ENCODE results near the gene CNIH4. TPM values are rescaled to one million over a fixed set of nuclear protein-coding genes. Genes with fewer than 3 reads are reported as not detected.
"Not testable (repeated sequence)": the region's sequence is repeated elsewhere in the genome, so short reads cannot be mapped to it uniquely, and the experiment has no call there.

The CNIH4 gene
- 10 to 100 TPM; 42.3 to 43.1 TPM for total RNA-seq

DNA sequence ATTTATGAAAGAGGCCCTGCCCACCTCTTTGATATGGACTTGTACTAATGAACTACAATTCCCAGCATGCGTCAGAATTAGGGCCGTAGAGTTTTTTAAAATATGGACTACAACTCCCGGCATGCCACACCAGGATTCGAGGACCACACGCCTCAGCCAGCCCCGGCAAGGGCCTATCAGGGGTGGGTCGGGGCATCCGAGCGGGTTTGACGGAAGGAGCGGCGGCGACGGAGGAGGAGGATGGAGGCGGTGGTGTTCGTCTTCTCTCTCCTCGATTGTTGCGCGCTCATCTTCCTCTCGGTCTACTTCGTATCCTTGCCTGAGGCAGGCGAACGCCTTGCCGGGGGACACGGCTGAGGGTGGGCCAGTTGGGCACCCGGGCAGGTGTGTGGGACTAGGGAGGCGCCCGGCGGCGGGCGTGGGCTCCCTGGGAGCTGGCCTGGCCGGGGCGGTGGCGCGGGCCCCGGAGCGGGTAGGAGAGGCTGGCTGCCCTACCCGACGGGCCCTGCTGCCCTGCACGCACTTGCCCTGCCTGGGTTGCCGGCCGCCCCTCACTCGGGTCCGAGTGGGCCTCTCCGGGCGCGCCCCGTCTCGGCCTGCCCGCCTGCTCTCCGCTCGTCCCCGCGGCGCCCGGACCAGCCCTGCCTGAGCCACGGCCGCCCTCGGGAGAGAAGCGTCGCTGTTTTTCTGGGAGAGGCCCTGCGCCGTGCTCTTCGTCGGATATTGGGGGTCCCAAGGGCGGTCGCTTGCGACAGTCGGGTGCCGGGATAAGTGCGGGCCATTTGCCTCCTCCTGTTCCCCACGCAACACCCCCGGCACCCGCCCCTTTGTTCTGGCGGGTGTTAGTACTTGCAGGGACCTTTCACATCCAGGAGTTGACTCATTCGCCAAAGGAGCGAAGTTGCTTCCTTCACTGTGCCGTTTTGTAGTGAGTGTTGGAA lies at the start of gene CNIH4:
Gene CNIH4, plus strand, starts transcription at position 195 of the 941 bp plus-strand sequence. Its CDS starts 46 bp downstream, at position 241.
- Mint-ChIP-seq H3K27ac (peak within 1 kb of the TSS; percentile 86), H3K9me3 (no peaks in the 10 kb centered on the region), H3K36me3 (peaks cover 12% of the 10 kb centered on the region), H3K4me1 (peaks cover 34% of the 10 kb centered on the region), H3K27me3 (no peaks in the 10 kb centered on the region), H3K4me3 (peak within 1 kb of the TSS; percentile 88)
- DNase-seq: peak; percentile 88
- POLR2A ChIA-PET: interaction anchor here (0.6 to 3.1 kb wide), 11 partner anchors 8 to 243 kb away, joined by 3 to 28 read pairs (median 4); partner anchors contain the start of genes FBXO28 and WDR26
- peak; percentile 99 for ATAC-seq (ENCODE audit: low read depth)

DNA sequence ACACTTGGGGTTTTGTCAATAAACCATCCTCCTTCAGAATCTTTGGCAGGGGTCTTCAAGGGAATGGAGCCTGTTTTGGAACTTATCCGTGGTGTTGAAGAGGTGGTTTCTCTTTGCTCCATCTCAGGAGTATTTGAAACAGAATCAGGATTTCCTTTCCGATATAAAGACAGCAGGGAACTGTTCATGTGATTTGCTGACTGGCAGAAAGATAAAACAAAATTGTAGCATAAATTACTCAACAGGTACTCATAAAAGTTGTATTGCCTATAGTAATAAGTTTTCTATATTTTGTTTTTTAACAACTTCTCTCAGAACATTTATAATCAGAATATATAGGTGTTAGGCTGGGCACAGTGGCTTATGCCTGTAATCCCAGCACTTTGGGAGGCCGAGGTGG lies 48.6 kb upstream of the CNIH4 start:
- no peak overlapping the region for H3K27ac Mint-ChIP-seq
- DNase-seq: no peak
- H3K27me3 Mint-ChIP-seq: no peaks in the 10 kb centered on the region
- ATAC-seq (ENCODE audit: low read depth): no peak
- H3K4me3 Mint-ChIP-seq: no peak overlapping the region
- no peaks in the 10 kb centered on the region for H3K4me1 Mint-ChIP-seq
- POLR2A ChIA-PET: no interaction called here
- peaks cover 30% of the 10 kb centered on the region for H3K36me3 Mint-ChIP-seq
- no peaks in the 10 kb centered on the region for H3K9me3 Mint-ChIP-seq

DNA sequence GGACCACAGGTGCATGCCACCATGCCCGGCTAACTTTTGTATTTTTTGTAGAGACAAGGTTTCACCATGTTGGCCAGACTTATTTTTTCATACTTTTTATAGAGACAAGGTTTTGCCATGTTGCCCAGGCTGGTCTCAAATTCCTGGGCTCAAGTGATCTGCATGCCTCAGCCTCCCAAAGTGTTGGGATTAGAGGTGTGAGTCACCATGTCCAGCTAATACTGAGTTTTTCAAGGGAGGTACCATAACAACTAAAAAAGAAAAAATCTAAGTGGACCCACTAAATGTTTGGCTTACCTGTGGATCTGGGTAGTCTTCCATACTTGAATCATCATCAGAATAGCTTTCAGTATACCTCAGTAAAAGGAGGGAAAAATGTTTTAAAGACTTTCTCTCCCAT lies 45.2 kb upstream of the CNIH4 start:
- H3K4me3 Mint-ChIP-seq; H3K9me3 Mint-ChIP-seq; DNase-seq; H3K4me1 Mint-ChIP-seq; H3K27ac Mint-ChIP-seq; H3K27me3 Mint-ChIP-seq; POLR2A ChIA-PET; ATAC-seq (ENCODE audit: low read depth): not testable (repeated sequence)
- H3K36me3 Mint-ChIP-seq: peaks cover 27% of the 10 kb centered on the region

DNA sequence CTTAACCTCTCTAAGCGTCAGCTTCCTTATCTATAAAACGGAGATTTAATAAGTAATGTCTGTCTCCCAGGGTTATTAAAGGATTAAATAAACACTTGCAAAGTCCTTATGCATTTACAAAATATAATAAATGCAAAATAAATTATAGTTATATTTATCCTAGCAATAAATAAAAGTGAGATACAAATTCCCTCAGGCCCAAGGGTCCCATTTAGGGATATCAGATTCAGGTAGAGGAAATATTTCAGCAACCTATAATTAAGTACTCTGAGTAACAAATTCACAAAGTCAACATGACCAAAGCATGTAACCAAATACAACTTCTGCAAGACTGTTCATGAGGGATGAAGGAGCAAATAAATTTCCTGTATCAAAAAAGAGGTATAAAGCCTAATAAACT lies 44.7 kb upstream of the CNIH4 start:
- DNase-seq (no peak), ATAC-seq (ENCODE audit: low read depth) (no peak)
- peaks cover 29% of the 10 kb centered on the region for H3K36me3 Mint-ChIP-seq
- POLR2A ChIA-PET: no interaction called here
- H3K4me3 Mint-ChIP-seq: no peak overlapping the region
- no peak overlapping the region for H3K27ac Mint-ChIP-seq
- H3K27me3 Mint-ChIP-seq: no peaks in the 10 kb centered on the region
- H3K9me3 Mint-ChIP-seq: no peaks in the 10 kb centered on the region
- H3K4me1 Mint-ChIP-seq: no peaks in the 10 kb centered on the region

DNA sequence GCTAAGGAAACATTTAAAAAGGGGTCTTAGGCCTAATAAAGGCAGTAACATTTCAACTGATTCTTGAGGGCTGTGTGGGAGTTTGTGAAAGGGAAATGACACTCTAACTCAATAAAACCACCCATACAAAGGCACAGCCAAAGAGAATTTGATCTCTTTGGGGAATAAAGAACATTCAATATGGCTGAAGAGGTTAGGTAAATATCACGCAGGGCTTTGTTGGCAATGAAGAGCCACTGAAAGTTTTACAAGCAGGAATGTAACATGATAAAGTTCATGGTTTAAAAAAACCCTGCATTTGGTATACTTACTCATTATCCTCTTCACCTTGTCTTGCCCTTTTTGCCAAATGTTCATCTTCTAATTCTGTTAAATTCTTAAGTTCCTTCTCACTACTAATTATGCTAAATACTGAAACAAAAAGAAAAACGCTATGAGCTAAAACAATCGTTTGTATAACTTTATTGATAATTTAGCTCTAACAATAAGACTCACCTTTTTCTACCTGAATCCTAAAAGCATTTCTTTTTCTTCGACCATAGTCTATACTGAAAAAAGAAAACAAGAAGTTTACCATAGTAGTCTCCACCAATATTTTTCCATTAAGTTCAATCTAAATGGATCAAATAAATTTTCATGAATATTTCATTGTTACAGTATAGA lies 39.2 kb upstream of the CNIH4 start:
- no peak overlapping the region for H3K27ac Mint-ChIP-seq
- DNase-seq (no peak), ATAC-seq (ENCODE audit: low read depth) (no peak)
- POLR2A ChIA-PET: interaction anchor here (0.6 kb wide), 1 partner anchor 34 kb away, joined by 3 read pairs; no protein-coding TSS in a partner anchor
- H3K9me3 Mint-ChIP-seq: no peaks in the 10 kb centered on the region
- peaks cover 24% of the 10 kb centered on the region for H3K36me3 Mint-ChIP-seq
- no peak overlapping the region for H3K4me3 Mint-ChIP-seq
- H3K4me1 Mint-ChIP-seq: no peaks in the 10 kb centered on the region
- no peaks in the 10 kb centered on the region for H3K27me3 Mint-ChIP-seq

DNA sequence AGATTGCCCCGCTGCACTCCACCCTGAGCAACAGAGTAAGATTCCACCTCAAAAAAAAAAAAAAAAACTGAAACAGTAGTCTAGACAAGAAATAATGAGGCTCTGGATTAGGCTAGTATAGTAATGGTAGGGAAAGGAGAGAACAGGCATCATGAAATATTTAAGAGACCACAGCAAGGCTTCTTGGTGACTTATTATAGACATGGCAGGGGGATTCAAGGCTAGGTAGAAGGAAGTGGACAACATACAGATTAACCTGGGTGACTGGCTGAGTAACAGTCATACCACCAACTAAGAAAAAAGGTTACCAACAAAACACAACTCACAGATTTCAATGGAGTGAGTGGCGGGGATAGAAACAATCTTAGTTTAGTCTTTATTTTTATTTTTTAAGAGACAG lies 35.0 kb upstream of the CNIH4 start:
- Mint-ChIP-seq H3K4me3 (no peak overlapping the region), H3K36me3 (peaks cover 18% of the 10 kb centered on the region), H3K4me1 (no peaks in the 10 kb centered on the region), H3K9me3 (no peaks in the 10 kb centered on the region), H3K27me3 (no peaks in the 10 kb centered on the region), H3K27ac (no peak overlapping the region)
- DNase-seq (no peak), ATAC-seq (ENCODE audit: low read depth) (no peak)
- POLR2A ChIA-PET: no interaction called here

DNA sequence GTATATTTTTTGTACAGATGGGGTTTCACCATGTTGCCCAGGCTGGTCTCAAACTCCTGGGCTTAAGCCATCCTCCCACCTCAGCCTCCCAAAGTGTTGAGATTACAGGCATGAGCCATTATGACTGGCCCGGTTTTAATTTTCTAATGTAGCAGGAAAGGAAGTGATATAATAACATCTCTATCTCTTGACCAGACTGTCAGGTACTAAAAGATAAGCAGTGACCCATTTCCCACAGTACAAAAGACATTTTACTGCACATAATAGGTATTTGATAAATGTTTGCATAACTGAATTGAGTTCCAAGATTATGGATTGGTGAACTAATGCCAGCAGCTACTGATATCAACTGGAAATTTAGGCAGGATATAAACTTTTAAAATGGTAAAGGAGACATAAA lies 30.7 kb upstream of the CNIH4 start:
- Mint-ChIP-seq H3K36me3 (peaks cover 15% of the 10 kb centered on the region), H3K4me3 (no peak overlapping the region), H3K27me3 (no peaks in the 10 kb centered on the region), H3K4me1 (peaks cover 20% of the 10 kb centered on the region), H3K27ac (no peak overlapping the region), H3K9me3 (no peaks in the 10 kb centered on the region)
- POLR2A ChIA-PET: no interaction called here
- DNase-seq (no peak), ATAC-seq (ENCODE audit: low read depth) (no peak)

DNA sequence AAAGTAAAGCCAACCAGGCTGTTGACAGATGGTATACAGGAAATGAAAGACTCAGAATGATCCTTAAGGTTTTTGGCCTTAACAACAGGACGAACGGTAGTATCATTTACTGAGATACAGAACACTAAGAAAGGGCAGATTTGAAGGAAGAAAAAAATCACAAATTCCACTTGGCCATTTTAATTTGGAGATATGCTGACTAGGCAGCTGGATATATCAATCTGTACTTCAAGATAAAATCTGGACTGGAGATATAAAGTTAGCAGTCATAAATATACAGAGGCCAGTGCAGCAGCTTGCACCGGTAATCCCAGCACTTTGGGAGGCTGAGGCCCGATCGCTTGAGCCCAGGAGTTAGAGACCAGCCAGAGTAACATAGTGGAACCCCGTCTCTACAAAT lies 28.0 kb upstream of the CNIH4 start:
- Mint-ChIP-seq H3K36me3 (peaks cover 7% of the 10 kb centered on the region), H3K4me3 (peak overlapping the region; percentile 69), H3K4me1 (peaks cover 32% of the 10 kb centered on the region), H3K27me3 (no peaks in the 10 kb centered on the region), H3K27ac (peak overlapping the region; percentile 56), H3K9me3 (no peaks in the 10 kb centered on the region)
- POLR2A ChIA-PET: no interaction called here
- ATAC-seq (ENCODE audit: low read depth) (no peak), DNase-seq (no peak)

DNA sequence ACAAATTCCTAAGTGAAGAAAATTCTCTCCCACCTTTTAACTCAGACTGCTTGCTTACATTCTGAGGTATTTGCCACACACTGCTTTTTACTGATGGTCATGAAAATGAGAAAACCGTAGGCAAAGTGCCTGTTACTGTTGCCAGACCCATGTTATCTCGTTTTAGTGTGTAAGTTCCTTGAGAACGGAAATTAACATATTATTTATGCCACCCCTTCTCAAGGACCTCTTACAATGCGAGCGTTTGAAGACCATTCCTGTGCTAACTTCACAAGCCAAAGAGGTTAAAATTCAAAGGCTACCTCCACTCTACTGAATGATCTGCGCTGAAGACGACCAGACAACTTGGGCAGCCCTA lies 27.2 kb upstream of the CNIH4 start:
- peaks cover 7% of the 10 kb centered on the region for H3K36me3 Mint-ChIP-seq
- H3K9me3 Mint-ChIP-seq: no peaks in the 10 kb centered on the region
- H3K4me1 Mint-ChIP-seq: peaks cover 39% of the 10 kb centered on the region
- peak overlapping the region; percentile 97 for H3K4me3 Mint-ChIP-seq
- POLR2A ChIA-PET: interaction anchor here (0.5 to 1.7 kb wide), 12 partner anchors 12 to 336 kb away, joined by 3 to 8 read pairs (median 3); partner anchors contain the start of genes DEGS1 and FBXO28
- peak overlapping the region; percentile 95 for H3K27ac Mint-ChIP-seq
- no peaks in the 10 kb centered on the region for H3K27me3 Mint-ChIP-seq
- no peak for DNase-seq
- no peak for ATAC-seq (ENCODE audit: low read depth)

DNA sequence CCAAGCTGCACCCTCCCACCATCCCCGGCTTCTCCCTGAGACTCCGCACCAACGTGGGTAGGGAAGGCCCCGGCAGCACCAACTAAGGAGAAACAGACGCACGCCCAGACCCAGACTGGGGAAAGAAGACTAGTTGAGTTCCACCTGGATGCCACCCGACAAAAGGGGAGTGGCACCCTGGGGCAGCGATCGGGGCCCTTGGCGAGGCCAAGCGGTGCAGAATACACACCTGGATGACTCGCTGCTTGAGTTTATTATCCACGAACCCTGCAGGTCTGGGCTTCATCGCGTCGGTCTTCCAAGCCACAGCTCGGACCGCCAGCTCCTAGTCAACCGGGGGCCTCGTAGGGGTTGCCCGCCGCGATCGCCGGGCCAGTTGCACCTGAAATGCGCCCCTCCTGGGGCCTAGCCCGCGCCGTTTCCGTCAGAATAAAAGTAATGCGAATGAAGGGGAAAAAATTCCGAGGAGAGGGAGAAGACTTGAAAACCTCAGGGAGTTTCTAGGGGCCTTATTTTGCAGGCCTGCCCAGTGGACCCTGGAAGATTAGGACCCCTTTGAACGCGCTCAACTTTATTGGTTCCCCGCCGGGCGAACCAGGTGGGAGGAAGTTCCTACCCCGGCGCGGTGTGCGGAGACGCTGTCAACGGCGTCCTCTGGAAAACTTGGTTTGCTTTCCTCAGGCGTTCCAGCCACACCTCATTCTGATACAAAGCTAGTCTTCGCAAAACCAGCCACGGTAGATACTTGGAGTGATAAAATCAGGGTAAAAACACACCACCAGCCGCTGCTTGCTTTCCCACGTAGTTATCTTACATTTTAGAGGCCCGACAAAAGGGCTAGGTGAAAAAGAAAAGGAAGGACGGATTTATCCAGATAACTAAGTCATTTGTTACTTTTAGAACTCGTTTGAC lies 26.6 kb upstream of the CNIH4 start, which contains the start of gene NVL:
Gene NVL, minus strand, starts transcription at position 331 of the 912 bp plus-strand sequence. Its CDS starts 45 bp downstream, at position 286.
- Mint-ChIP-seq H3K4me1 (peaks cover 41% of the 10 kb centered on the region), H3K27ac (peak within 1 kb of the TSS; percentile 95), H3K4me3 (peak within 1 kb of the TSS; percentile 97), H3K36me3 (peaks cover 4% of the 10 kb centered on the region), H3K9me3 (no peaks in the 10 kb centered on the region), H3K27me3 (no peaks in the 10 kb centered on the region)
- ATAC-seq (ENCODE audit: low read depth) (peak; percentile 78), DNase-seq (peak; percentile 85)
- POLR2A ChIA-PET: interaction anchor here (0.5 to 1.7 kb wide), 12 partner anchors 11 to 336 kb away, joined by 3 to 8 read pairs (median 3); partner anchors contain the start of genes DEGS1 and FBXO28

DNA sequence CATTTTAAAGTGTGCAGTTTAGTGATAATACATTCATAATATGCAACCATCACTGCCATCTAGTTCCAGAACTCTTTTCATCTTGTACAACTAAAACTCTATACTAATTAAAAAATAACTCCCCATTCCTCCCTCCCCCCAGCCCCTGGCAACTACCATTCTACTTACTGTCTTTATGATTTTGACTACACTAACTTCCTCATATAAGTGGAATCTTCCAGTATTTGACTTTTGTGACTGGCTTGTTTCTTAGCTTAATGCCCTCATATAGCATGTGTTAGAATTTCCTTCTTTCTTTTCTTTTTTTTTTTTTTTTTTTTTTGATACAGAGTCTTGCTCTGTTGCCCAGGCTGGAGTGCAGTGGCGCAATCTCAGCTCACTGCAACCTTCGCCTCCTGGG lies 25.4 kb upstream of the CNIH4 start:
- peaks cover 41% of the 10 kb centered on the region for H3K4me1 Mint-ChIP-seq
- H3K27me3 Mint-ChIP-seq: no peaks in the 10 kb centered on the region
- H3K36me3 Mint-ChIP-seq: peaks cover 4% of the 10 kb centered on the region
- DNase-seq (no peak), ATAC-seq (ENCODE audit: low read depth) (no peak)
- peak overlapping the region; percentile 42 for H3K4me3 Mint-ChIP-seq
- H3K9me3 Mint-ChIP-seq: no peaks in the 10 kb centered on the region
- H3K27ac Mint-ChIP-seq: no peak overlapping the region
- POLR2A ChIA-PET: interaction anchor here (0.8 kb wide), 1 partner anchor 215 kb away, joined by 3 read pairs; no protein-coding TSS in a partner anchor

DNA sequence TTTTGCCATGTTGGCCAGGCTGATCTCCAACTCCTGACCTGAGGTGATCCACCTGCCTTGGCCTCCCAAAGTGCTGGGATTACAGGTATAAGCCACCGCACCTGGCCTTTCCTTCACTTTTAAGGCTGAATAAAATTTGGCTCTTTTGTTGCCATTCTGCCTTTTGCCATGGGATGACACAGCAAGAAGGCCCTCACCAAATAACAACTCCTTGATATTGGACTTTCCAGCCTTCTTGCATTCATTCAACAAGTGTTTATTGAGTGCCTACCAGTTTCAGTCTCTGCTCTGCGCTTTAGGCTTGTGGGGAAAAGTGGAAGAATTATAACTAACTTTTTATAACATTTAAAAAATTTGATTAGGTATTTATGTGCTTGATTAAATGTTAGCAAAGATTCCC lies 24.9 kb upstream of the CNIH4 start:
- Mint-ChIP-seq H3K4me1 (peaks cover 41% of the 10 kb centered on the region), H3K27ac (no peak overlapping the region), H3K27me3 (no peaks in the 10 kb centered on the region), H3K9me3 (no peaks in the 10 kb centered on the region), H3K36me3 (peaks cover 4% of the 10 kb centered on the region), H3K4me3 (no peak overlapping the region)
- POLR2A ChIA-PET: interaction anchor here (0.8 kb wide), 1 partner anchor 215 kb away, joined by 3 read pairs; no protein-coding TSS in a partner anchor
- ATAC-seq (ENCODE audit: low read depth) (no peak), DNase-seq (no peak)

Data from activated naive CD8-positive, alpha-beta T cell treated with anti-CD3 and anti-CD28 coated beads, Interleukin-2, amount 10 ng/mL, durations not matched to agents 7 days and 5 days (primary cell).